PC-3 (cell line): Measurements from ENCODE around the gene PLAGL2.

ENCODE experiments used
- CTCF ChIP-seq: fragments of 300-600 bp; sonication (generic); conservative IDR thresholded peaks from 2 replicates; pipeline ENCODE4 v1.5.1; 2017; ENCODE audit warnings: antibody characterized with exemption, low read depth, mild to moderate bottlenecking, low read length
- EZH2phosphoT487 ChIP-seq: fragments of 300-600 bp; sonication (generic); IDR thresholded peaks from 2 replicates; pipeline ENCODE4 v1.6.1; 2018; ENCODE audit warnings: mild to moderate bottlenecking, antibody characterized with exemption, low read length, borderline replicate concordance

- no peak for TF ChIP-seq CTCF
- TF ChIP-seq EZH2phosphoT487, result no peak
Measured at GRCh38 chr20:32205110-32205842, 2.3 kb downstream of the PLAGL2 start.
